Kidney epithelial cell (primary cell): ENCODE measurements around the gene RANGAP1. TPM values are rescaled to one million over a fixed set of nuclear protein-coding genes. Genes with fewer than 3 reads are reported as not detected.
A peak's percentile ranks its signal among the peaks of the same experiment; 100 is the strongest.
"Not testable (repeated sequence)": the region's sequence is repeated elsewhere in the genome, so short reads cannot be mapped to it uniquely, and the experiment has no call there.

Source experiments
- DNase-seq: peaks from one replicate; pipeline ENCODE4 v3.0.0-alpha.2; 2010; ENCODE audit warnings: low read depth
- H3K27me3 ChIP-seq: 2 replicates; pipeline ENCODE4 v1.6.0; 2011; ENCODE audit warnings: low read length; ENCODE audit not compliant: control insufficient read depth, insufficient read depth
- H3K36me3 ChIP-seq: 2 replicates; pipeline ENCODE4 v1.5.1; 2011; ENCODE audit warnings: low read length; ENCODE audit not compliant: control insufficient read depth, insufficient read depth
- H3K4me3 ChIP-seq: 2 replicates; pipeline ENCODE4 v1.5.1; 2011; ENCODE audit warnings: low read depth, mild to moderate bottlenecking, control low read depth, low read length
- CTCF ChIP-seq: IDR thresholded peaks from 2 replicates; pipeline ENCODE4 v1.5.1; 2011; ENCODE audit warnings: mild to moderate bottlenecking, moderate library complexity, low read length, control low read depth, inconsistent platforms; ENCODE audit not compliant: insufficient read depth, poor library complexity, severe bottlenecking
- total RNA-seq: library from RNA; depleted of rRNA; stranded (reverse); fragments of >200 nt; gene quantifications from 2 replicates; pipeline ENCODE4 v1.2.3, GENCODE V29; 2015

The RANGAP1 gene
- total RNA-seq, 1 donor from 2014 or later, result 131 TPM

GRCh38 chr22:41302811-41303210 lies 16.8 kb upstream of the RANGAP1 start:
- Histone ChIP-seq H3K4me3 (peak overlapping the region; percentile 70), H3K36me3 (no peaks in the 10 kb centered on the region), H3K27me3 (no peaks in the 10 kb centered on the region)
- TF ChIP-seq CTCF, result no peak
- DNase-seq, result no peak

GRCh38 chr22:41302021-41302767 lies 16.2 kb upstream of the RANGAP1 start:
- TF ChIP-seq CTCF, result no peak
- Histone ChIP-seq H3K4me3 (peak overlapping the region; percentile 70), H3K27me3 (no peaks in the 10 kb centered on the region), H3K36me3 (no peaks in the 10 kb centered on the region)
- DNase-seq, result no peak

DNA sequence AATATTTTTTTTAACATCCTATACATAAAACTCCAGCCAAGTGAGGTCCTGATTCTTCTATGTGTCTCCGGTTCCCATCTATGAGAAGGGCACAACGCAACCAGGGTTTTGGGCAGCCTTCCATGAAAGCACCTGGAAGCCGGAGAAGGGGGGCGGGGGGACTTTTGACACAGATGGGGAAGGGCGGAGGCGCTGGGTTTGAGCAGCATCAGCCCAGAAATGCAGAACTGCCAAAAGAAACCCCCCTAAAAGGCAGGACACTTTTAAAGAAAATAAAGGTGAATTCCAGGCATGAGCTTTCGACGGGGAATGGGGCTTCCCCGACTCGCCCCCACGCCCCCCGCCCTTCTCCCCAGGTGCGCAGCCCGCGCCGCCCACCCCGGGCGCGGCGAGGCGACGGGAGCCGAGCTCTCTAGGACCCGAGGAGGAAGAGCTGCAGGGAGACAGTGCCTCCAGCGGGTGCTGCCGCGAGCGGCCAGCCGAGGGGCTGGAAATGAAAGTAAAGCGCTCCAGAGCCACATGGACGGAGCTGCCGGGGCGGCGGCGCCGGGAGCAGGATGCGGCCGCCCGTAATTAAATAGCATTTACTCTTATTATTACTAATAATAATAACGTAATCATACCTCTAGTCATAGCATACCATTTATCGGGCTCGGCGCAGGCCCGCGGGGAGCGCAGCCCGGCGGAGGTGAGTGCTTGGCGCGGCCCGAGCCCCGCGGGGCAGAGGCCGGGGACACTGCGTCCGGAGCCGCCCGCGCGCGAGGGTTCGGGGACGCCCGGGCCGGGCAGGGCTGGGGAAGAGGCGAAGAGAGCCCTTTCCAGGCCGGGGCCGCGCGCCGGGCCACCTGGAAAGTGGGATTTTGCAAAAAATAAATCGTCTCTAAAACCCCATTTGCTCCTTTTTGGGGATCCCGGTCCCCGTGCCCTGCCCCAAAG lies 15.4 kb upstream of the RANGAP1 start, which contains the start of gene ZC3H7B:
ZC3H7B (plus strand) TSS at position 441 of the 936 bp plus-strand sequence. CDS start 19,136 bp downstream, outside the sequence.
- peak within 1 kb of the TSS; percentile 70 for H3K4me3 ChIP-seq
- TF ChIP-seq CTCF, result peak; percentile 57
- H3K36me3 ChIP-seq, result no peaks in the 10 kb centered on the region
- DNase-seq, result no peak
- H3K27me3 ChIP-seq, result no peaks in the 10 kb centered on the region

- no peak for DNase-seq
- no peaks in the 10 kb centered on the region for H3K27me3 ChIP-seq
- no peaks in the 10 kb centered on the region for H3K36me3 ChIP-seq
- H3K4me3 ChIP-seq, result peak overlapping the region; percentile 70
- no peak for TF ChIP-seq CTCF
These were observed 14.7 kb upstream of the RANGAP1 start for GRCh38 chr22:41300661-41301060.

GRCh38 chr22:41296826-41297667 lies 11.1 kb upstream of the RANGAP1 start:
- DNase-seq, result no peak
- H3K4me3 ChIP-seq, result no peak overlapping the region
- no peak for TF ChIP-seq CTCF

DNA sequence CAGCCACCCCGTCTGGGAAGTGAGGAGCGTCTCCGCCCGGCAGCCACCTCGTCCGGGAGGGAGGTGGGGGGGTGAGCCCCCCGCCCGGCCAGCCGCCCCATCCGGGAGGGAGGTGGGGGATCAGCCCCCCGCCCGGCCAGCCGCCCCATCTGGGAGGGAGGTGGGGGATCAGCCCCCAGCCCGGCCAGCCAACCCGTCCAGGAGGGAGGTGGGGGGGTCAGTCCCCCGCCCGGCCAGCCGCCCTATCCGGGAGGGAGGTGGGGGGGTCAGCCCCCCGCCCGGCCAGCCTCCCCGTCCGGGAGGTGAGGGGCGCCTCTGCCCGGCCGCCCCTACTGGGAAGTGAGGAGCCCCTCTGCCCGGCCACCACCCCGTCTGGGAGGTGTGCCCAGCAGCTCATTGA lies 8.8 kb upstream of the RANGAP1 start:
- not testable (repeated sequence) for H3K36me3 ChIP-seq, H3K4me3 ChIP-seq, H3K27me3 ChIP-seq, DNase-seq

More at GRCh38 chr22:41296826-41297667, 11.1 kb upstream of the RANGAP1 start:
- no peaks in the 10 kb centered on the region for H3K36me3 ChIP-seq
- no peaks in the 10 kb centered on the region for H3K27me3 ChIP-seq
